WTC11 (cell line): ENCODE measurements around the gene HOXA7. TPM values are rescaled to one million over a fixed set of nuclear protein-coding genes. Genes with fewer than 3 reads are reported as not detected.

Experiments used
- ATAC-seq: fragments of 200-7000 bp; cut with Tn5 transposase; 2 replicates; pipeline ENCODE4 v1.10.0; 2021; ENCODE audit warnings: mild to moderate bottlenecking, moderate library complexity
- CTCF ChIA-PET: fragments of 300-600 bp; sonication (Branson Sonifier 250); formaldehyde crosslinking; loops from one replicate; lab custom pipeline; 2021; ENCODE audit warnings: antibody characterized with exemption; lab: Charles Lee
- POLR2A ChIA-PET: fragments of 350-600 bp; sonication (Branson Sonifier 250); formaldehyde crosslinking; loops from one replicate; lab custom pipeline; 2021; ENCODE audit warnings: antibody characterized with exemption; lab: Charles Lee
- DNase-seq: peaks from one replicate; pipeline ENCODE4 v3.0.0; 2021; ENCODE audit warnings: low spot score
- H3K27ac Mint-ChIP-seq: 2 replicates; pipeline ENCODE4 v1.8.0; 2021; ENCODE audit warnings: mixed read lengths
- H3K27me3 Mint-ChIP-seq: 2 replicates; pipeline ENCODE4 v1.8.0; 2021; ENCODE audit warnings: low read depth, mild to moderate bottlenecking, moderate library complexity, mixed read lengths
- H3K36me3 Mint-ChIP-seq: 2 replicates; pipeline ENCODE4 v1.8.0; 2021; ENCODE audit warnings: mixed read lengths
- H3K4me1 Mint-ChIP-seq: 2 replicates; pipeline ENCODE4 v1.8.0; 2022; ENCODE audit warnings: mixed read lengths
- H3K4me3 Mint-ChIP-seq: 2 replicates; pipeline ENCODE4 v1.8.0; 2021; ENCODE audit warnings: mild to moderate bottlenecking, moderate library complexity, mixed read lengths
- H3K9me3 Mint-ChIP-seq: 2 replicates; pipeline ENCODE4 v1.8.0; 2021; ENCODE audit warnings: mixed read lengths
- ATF2 ChIP-seq: sonication (generic); formaldehyde crosslinking; IDR thresholded peaks from 2 replicates; pipeline ENCODE4 v1.8.1; 2022; ENCODE audit warnings: low read depth, missing genetic modification reagents, borderline replicate concordance
- EMX1 ChIP-seq: fragments of 250-450 bp; sonication (Bioruptor Pico); IDR thresholded peaks from 2 replicates; pipeline ENCODE4 v1.8.0; 2021; ENCODE audit warnings: mild to moderate bottlenecking
- FOXP1 ChIP-seq: sonication (generic); formaldehyde crosslinking; IDR thresholded peaks from 2 replicates; pipeline ENCODE4 v1.8.0; 2022; ENCODE audit warnings: missing genetic modification reagents, mild to moderate bottlenecking, moderate library complexity, borderline replicate concordance
- GABPB1 ChIP-seq: sonication (generic); formaldehyde crosslinking; IDR thresholded peaks from 2 replicates; pipeline ENCODE4 v1.8.1; 2023; ENCODE audit warnings: mild to moderate bottlenecking, missing genetic modification reagents
- GRHL2 ChIP-seq: fragments of 250-450 bp; sonication (Bioruptor Pico); IDR thresholded peaks from 2 replicates; pipeline ENCODE4 v1.8.0; 2022; ENCODE audit warnings: mild to moderate bottlenecking, moderate library complexity; ENCODE audit not compliant: insufficient replicate concordance, severe bottlenecking
- GTF2I ChIP-seq: fragments of 250-450 bp; sonication (Bioruptor Pico); conservative IDR thresholded peaks from 2 replicates; pipeline ENCODE4 v1.4.0; 2021; ENCODE audit warnings: mild to moderate bottlenecking
- HMGA2 ChIP-seq: fragments of 250-450 bp; sonication (Bioruptor Pico); IDR thresholded peaks from 2 replicates; pipeline ENCODE4 v1.4.0; 2021; ENCODE audit warnings: mild to moderate bottlenecking, moderate library complexity
- MXD4 ChIP-seq: fragments of 250-450 bp; sonication (Bioruptor Pico); IDR thresholded peaks from 2 replicates; pipeline ENCODE4 v1.8.0; 2021; ENCODE audit warnings: mild to moderate bottlenecking, moderate library complexity, borderline replicate concordance
- NR2C2 ChIP-seq: sonication (generic); formaldehyde crosslinking; IDR thresholded peaks from 2 replicates; pipeline ENCODE4 v1.8.0; 2022; ENCODE audit warnings: mild to moderate bottlenecking, missing genetic modification reagents
- TCF7 ChIP-seq: sonication (generic); formaldehyde crosslinking; IDR thresholded peaks from 2 replicates; pipeline ENCODE4 v1.8.0; 2022; ENCODE audit warnings: mild to moderate bottlenecking, low read depth, missing genetic modification reagents, moderate library complexity
- USF1 ChIP-seq: sonication (generic); formaldehyde crosslinking; IDR thresholded peaks from 2 replicates; pipeline ENCODE4 v1.8.0; 2022; ENCODE audit warnings: mild to moderate bottlenecking, missing genetic modification reagents
- ZNF396 ChIP-seq: fragments of 250-450 bp; sonication (Bioruptor Pico); IDR thresholded peaks from 2 replicates; pipeline ENCODE4 v1.8.0; 2021; ENCODE audit warnings: mild to moderate bottlenecking, moderate library complexity, borderline replicate concordance
- ZNF416 ChIP-seq: fragments of 250-450 bp; sonication (Bioruptor Pico); IDR thresholded peaks from 2 replicates; pipeline ENCODE4 v1.9.0; 2021; ENCODE audit warnings: mild to moderate bottlenecking, inconsistent platforms
- total RNA-seq: library from RNA; stranded (reverse); gene quantifications from 3 replicates; pipeline ENCODE4 v1.2.3, GENCODE V29; 2021
- TF ChIP-seq, protein P1 (sequence below): fragments of 250-450 bp; sonication (Bioruptor Pico); IDR thresholded peaks from 2 replicates; pipeline ENCODE4 v1.9.0; 2021; ENCODE audit warnings: mild to moderate bottlenecking
- TF ChIP-seq, protein P2 (sequence below): sonication (generic); formaldehyde crosslinking; IDR thresholded peaks from 2 replicates; pipeline ENCODE4 v1.8.0; 2023; ENCODE audit warnings: mild to moderate bottlenecking, missing genetic modification reagents
- TF ChIP-seq, protein P3 (sequence below): sonication (generic); formaldehyde crosslinking; IDR thresholded peaks from 2 replicates; pipeline ENCODE4 v1.8.1; 2023; ENCODE audit warnings: mild to moderate bottlenecking, missing genetic modification reagents, moderate library complexity
- TF ChIP-seq, protein P4 (sequence below): sonication (generic); formaldehyde crosslinking; IDR thresholded peaks from 2 replicates; pipeline ENCODE4 v1.8.1; 2022; ENCODE audit warnings: mild to moderate bottlenecking, moderate library complexity, missing genetic modification reagents

Gene HOXA7
- total RNA-seq, 1 experiment from 2014 or later, result not detected

GRCh38 chr7:27108390-27109127, 47.9 kb downstream of the HOXA7 start:
- peak; percentile 72 for ATAC-seq
- peaks cover 26% of the 10 kb centered on the region for H3K4me1 Mint-ChIP-seq
- POLR2A ChIA-PET, result interaction anchor here (0.8 to 0.9 kb wide), 2 partner anchors 9 to 10 kb away, joined by 3 read pairs; no protein-coding TSS in a partner anchor

GRCh38 chr7:27107391-27108381, 48.8 kb downstream of the HOXA7 start:
- H3K27ac Mint-ChIP-seq, result no peak overlapping the region
- H3K9me3 Mint-ChIP-seq, result no peaks in the 10 kb centered on the region
- H3K27me3 Mint-ChIP-seq, result peaks cover 100% of the 10 kb centered on the region
- peaks cover 27% of the 10 kb centered on the region for H3K4me1 Mint-ChIP-seq
- no peak for DNase-seq
- no peaks in the 10 kb centered on the region; the same call in 1 of the 2 replicates for H3K36me3 Mint-ChIP-seq
- TF ChIP-seq HMGA2 (CRISPR knock-in tag) (no peak), ATF2 (no peak), ZNF416 (CRISPR knock-in tag) (no peak), TCF7 (no peak), MXD4 (CRISPR knock-in tag) (no peak), FOXP1 (CRISPR knock-in tag) (no peak), GTF2I (CRISPR knock-in tag) (no peak)
- TF ChIP-seq, protein P1, sequence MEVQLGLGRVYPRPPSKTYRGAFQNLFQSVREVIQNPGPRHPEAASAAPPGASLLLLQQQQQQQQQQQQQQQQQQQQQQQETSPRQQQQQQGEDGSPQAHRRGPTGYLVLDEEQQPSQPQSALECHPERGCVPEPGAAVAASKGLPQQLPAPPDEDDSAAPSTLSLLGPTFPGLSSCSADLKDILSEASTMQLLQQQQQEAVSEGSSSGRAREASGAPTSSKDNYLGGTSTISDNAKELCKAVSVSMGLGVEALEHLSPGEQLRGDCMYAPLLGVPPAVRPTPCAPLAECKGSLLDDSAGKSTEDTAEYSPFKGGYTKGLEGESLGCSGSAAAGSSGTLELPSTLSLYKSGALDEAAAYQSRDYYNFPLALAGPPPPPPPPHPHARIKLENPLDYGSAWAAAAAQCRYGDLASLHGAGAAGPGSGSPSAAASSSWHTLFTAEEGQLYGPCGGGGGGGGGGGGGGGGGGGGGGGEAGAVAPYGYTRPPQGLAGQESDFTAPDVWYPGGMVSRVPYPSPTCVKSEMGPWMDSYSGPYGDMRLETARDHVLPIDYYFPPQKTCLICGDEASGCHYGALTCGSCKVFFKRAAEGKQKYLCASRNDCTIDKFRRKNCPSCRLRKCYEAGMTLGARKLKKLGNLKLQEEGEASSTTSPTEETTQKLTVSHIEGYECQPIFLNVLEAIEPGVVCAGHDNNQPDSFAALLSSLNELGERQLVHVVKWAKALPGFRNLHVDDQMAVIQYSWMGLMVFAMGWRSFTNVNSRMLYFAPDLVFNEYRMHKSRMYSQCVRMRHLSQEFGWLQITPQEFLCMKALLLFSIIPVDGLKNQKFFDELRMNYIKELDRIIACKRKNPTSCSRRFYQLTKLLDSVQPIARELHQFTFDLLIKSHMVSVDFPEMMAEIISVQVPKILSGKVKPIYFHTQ (CRISPR knock-in tag), result no peak
- TF ChIP-seq, protein P2, sequence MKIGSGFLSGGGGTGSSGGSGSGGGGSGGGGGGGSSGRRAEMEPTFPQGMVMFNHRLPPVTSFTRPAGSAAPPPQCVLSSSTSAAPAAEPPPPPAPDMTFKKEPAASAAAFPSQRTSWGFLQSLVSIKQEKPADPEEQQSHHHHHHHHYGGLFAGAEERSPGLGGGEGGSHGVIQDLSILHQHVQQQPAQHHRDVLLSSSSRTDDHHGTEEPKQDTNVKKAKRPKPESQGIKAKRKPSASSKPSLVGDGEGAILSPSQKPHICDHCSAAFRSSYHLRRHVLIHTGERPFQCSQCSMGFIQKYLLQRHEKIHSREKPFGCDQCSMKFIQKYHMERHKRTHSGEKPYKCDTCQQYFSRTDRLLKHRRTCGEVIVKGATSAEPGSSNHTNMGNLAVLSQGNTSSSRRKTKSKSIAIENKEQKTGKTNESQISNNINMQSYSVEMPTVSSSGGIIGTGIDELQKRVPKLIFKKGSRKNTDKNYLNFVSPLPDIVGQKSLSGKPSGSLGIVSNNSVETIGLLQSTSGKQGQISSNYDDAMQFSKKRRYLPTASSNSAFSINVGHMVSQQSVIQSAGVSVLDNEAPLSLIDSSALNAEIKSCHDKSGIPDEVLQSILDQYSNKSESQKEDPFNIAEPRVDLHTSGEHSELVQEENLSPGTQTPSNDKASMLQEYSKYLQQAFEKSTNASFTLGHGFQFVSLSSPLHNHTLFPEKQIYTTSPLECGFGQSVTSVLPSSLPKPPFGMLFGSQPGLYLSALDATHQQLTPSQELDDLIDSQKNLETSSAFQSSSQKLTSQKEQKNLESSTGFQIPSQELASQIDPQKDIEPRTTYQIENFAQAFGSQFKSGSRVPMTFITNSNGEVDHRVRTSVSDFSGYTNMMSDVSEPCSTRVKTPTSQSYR (CRISPR knock-in tag), result no peak
- TF ChIP-seq, protein P3, sequence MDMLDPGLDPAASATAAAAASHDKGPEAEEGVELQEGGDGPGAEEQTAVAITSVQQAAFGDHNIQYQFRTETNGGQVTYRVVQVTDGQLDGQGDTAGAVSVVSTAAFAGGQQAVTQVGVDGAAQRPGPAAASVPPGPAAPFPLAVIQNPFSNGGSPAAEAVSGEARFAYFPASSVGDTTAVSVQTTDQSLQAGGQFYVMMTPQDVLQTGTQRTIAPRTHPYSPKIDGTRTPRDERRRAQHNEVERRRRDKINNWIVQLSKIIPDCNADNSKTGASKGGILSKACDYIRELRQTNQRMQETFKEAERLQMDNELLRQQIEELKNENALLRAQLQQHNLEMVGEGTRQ (CRISPR knock-in tag), result no peak
- TF ChIP-seq, protein P4, sequence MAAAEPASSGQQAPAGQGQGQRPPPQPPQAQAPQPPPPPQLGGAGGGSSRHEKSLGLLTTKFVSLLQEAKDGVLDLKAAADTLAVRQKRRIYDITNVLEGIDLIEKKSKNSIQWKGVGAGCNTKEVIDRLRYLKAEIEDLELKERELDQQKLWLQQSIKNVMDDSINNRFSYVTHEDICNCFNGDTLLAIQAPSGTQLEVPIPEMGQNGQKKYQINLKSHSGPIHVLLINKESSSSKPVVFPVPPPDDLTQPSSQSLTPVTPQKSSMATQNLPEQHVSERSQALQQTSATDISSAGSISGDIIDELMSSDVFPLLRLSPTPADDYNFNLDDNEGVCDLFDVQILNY, result no peak
- ChIA-PET POLR2A (interaction anchor here (0.9 kb wide), 1 partner anchor 9 kb away, joined by 3 read pairs; no protein-coding TSS in a partner anchor), CTCF (interaction anchor here (0.6 to 1.9 kb wide), 3 partner anchors 9 to 68 kb away, joined by 4 read pairs; no protein-coding TSS in a partner anchor)
- peak overlapping the region; percentile 63 for H3K4me3 Mint-ChIP-seq
- no peak for ATAC-seq

More at GRCh38 chr7:27108390-27109127, 47.9 kb downstream of the HOXA7 start:
- Mint-ChIP-seq H3K27me3 (peaks cover 99% of the 10 kb centered on the region), H3K27ac (no peak overlapping the region), H3K4me3 (peak overlapping the region; percentile 63), H3K9me3 (no peaks in the 10 kb centered on the region)
- DNase-seq, result peak; percentile 72
- CTCF ChIA-PET, result interaction anchor here (0.6 to 1.9 kb wide), 4 partner anchors 10 to 265 kb away, joined by 3 to 4 read pairs (median 4); no protein-coding TSS in a partner anchor
- no peak for TF ChIP-seq GRHL2
- no peak for TF ChIP-seq NR2C2 (CRISPR knock-in tag)
- TF ChIP-seq GTF2I (CRISPR knock-in tag), result no peak
- TF ChIP-seq, protein P3 (CRISPR knock-in tag), result no peak
- TF ChIP-seq GABPB1 (CRISPR knock-in tag), result no peak
- no peak for TF ChIP-seq USF1
- TF ChIP-seq ZNF396, result no peak
- TF ChIP-seq EMX1 (CRISPR knock-in tag), result no peak
- TF ChIP-seq, all 79 proteins: peak for 0
- no peaks in the 10 kb centered on the region; the same call in 1 of the 2 replicates for H3K36me3 Mint-ChIP-seq
